Naive thymus-derived CD8-positive, alpha-beta T cell (primary cell): ENCODE measurements around the gene DEGS2. TPM values are rescaled to one million over a fixed set of nuclear protein-coding genes. Genes with fewer than 3 reads are reported as not detected.
A peak's percentile ranks its signal among the peaks of the same experiment; 100 is the strongest.
"Not testable (repeated sequence)": the region's sequence is repeated elsewhere in the genome, so short reads cannot be mapped to it uniquely, and the experiment has no call there.

Experiments used
- ATAC-seq, 2 donors: fragments of 150-1000 bp; cut with Tn5 transposase in 1 of 2; sonication (Bioruptor Pico), chemical (Tn5 transposase) in 1 of 2; 1 replicate in 1 of 2; 2 replicates in 1 of 2; pipeline ENCODE4 v1.10.0; 2021; ENCODE audit warnings: mild to moderate bottlenecking in 2 of 2, moderate library complexity in 2 of 2
- POLR2A ChIA-PET: fragments of 350-600 bp; sonication (Branson Sonifier 250); formaldehyde crosslinking; loops from one replicate; lab custom pipeline; 2021; ENCODE audit warnings: antibody characterized with exemption; lab: Charles Lee
- DNase-seq, 10 donors: peaks; one replicate each; pipeline versions ENCODE4 v3.0.0 to v3.0.0-alpha.2; 2020 to 2022
- H3K27ac Mint-ChIP-seq, 10 donors: one replicate each; pipeline ENCODE4 v1.8.0; 2020 to 2022; ENCODE audit warnings: mild to moderate bottlenecking in 10 of 10, mixed read lengths in 10 of 10, moderate library complexity in 4 of 10, inconsistent platforms in 1 of 10
- H3K27me3 Mint-ChIP-seq, 5 donors: one replicate each; pipeline ENCODE4 v1.8.0; 2021 to 2022; ENCODE audit warnings: mixed read lengths in 5 of 5
- H3K36me3 Mint-ChIP-seq, 3 donors: one replicate each; pipeline ENCODE4 v1.8.0; 2020 to 2022; ENCODE audit warnings: mixed read lengths in 3 of 3, mild to moderate bottlenecking in 2 of 3, inconsistent platforms in 1 of 3
- H3K4me1 Mint-ChIP-seq, 4 donors: one replicate each; pipeline ENCODE4 v1.8.0; 2021 to 2022; ENCODE audit warnings: mixed read lengths in 4 of 4
- H3K4me3 Mint-ChIP-seq, 10 donors: one replicate each; pipeline ENCODE4 v1.8.0; 2020 to 2022; ENCODE audit warnings: mild to moderate bottlenecking in 10 of 10, mixed read lengths in 10 of 10, moderate library complexity in 6 of 10, inconsistent platforms in 1 of 10
- H3K9me3 Mint-ChIP-seq, 9 donors: one replicate each; pipeline ENCODE4 v1.8.0; 2020 to 2022; ENCODE audit warnings: mixed read lengths in 9 of 9, mild to moderate bottlenecking in 3 of 9, inconsistent platforms in 1 of 9, moderate library complexity in 1 of 9
- polyA plus RNA-seq, 3 donors: library from polyadenylated mRNA; unstranded; fragments of 300-500 nt; fragmentation: Illumina TruSeq; gene quantifications; one replicate each; pipeline ENCODE4 v1.2.3, GENCODE V29; 2021
- total RNA-seq, 8 experiments: library from RNA in 2 of 8; stranded (reverse) in 2 of 8; gene quantifications; one replicate each; pipeline ENCODE4 v1.2.3 and lab custom pipeline; 2021 to 2026

The DEGS2 gene
- total and polyA plus RNA-seq, 5 experiments from 2014 or later, result 0.39 to 1.1 (median 0.75) TPM; not detected in 1

DNA sequence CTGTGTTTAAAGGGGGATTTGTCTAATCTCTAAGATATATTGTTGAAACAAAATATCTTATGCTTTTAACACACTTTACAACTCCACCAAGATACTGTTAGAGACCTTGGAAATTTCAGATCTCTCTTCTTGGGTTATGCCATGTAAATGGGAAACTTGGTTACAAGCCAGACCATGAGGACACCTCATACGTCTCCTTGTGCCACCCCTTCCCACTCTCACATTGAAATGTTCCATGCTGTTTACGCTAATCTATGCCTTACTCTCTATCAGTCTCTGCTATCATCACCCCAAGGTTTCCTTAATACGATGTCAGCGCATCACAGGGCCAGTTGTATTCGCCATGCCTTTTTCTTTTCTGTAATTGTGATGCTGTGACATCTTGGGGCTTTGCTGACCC is 13.4 kb upstream of the DEGS2 start:
- POLR2A ChIA-PET, result interaction anchor here (0.7 kb wide), 1 partner anchor 102 kb away, joined by 3 read pairs; no protein-coding TSS in a partner anchor
- Mint-ChIP-seq H3K9me3 (no peaks in the 10 kb centered on the region), H3K27ac (no peak overlapping the region), H3K27me3 (peaks cover 4 to 24% (median 10%) of the 10 kb centered on the region in 5 donors), H3K36me3 (no peaks in the 10 kb centered on the region), H3K4me1 (peaks cover 2 to 6% (median 4%) of the 10 kb centered on the region in 4 donors), H3K4me3 (no peak overlapping the region)
- ATAC-seq (no peak), DNase-seq (no peak)

GRCh38 chr14:100170880-100171279 is 11.4 kb upstream of the DEGS2 start:
- peak overlapping the region in 1 of 10 donors; percentile 13 for H3K27ac Mint-ChIP-seq
- H3K4me1 Mint-ChIP-seq, result peaks cover 7 to 16% (median 11%) of the 10 kb centered on the region in 4 donors
- POLR2A ChIA-PET, result no interaction called here
- DNase-seq (no peak), ATAC-seq (no peak)
- peaks cover 4 to 24% (median 10%) of the 10 kb centered on the region in 5 donors for H3K27me3 Mint-ChIP-seq
- no peaks in the 10 kb centered on the region for H3K9me3 Mint-ChIP-seq
- H3K4me3 Mint-ChIP-seq, result no peak overlapping the region
- no peaks in the 10 kb centered on the region for H3K36me3 Mint-ChIP-seq

- H3K4me3 Mint-ChIP-seq, result no peak overlapping the region
- no peaks in the 10 kb centered on the region for H3K36me3 Mint-ChIP-seq
- POLR2A ChIA-PET, result no interaction called here
- peaks cover 7 to 17% (median 16%) of the 10 kb centered on the region in 4 donors for H3K4me1 Mint-ChIP-seq
- DNase-seq (no peak), ATAC-seq (no peak)
- H3K9me3 Mint-ChIP-seq, result no peaks in the 10 kb centered on the region
- H3K27ac Mint-ChIP-seq, result no peak overlapping the region
- peaks cover 4 to 12% (median 5%) of the 10 kb centered on the region in 5 donors for H3K27me3 Mint-ChIP-seq
These were observed 9.1 kb upstream of the DEGS2 start for GRCh38 chr14:100168506-100168905.

GRCh38 chr14:100165831-100166440 is 6.5 kb upstream of the DEGS2 start:
- Mint-ChIP-seq H3K4me3 (peak overlapping the region; percentile 77 to 93 (median 86)), H3K36me3 (no peaks in the 10 kb centered on the region), H3K9me3 (no peaks in the 10 kb centered on the region), H3K4me1 (peaks cover 5 to 16% (median 16%) of the 10 kb centered on the region in 4 donors), H3K27ac (peak overlapping the region in 2 of 10 donors; percentile 50 to 69), H3K27me3 (peaks cover 0 to 6% (median 2%) of the 10 kb centered on the region in 5 donors)
- POLR2A ChIA-PET, result interaction anchor here (1.0 to 1.5 kb wide), 2 partner anchors 22 to 26 kb away, joined by 4 to 6 read pairs; no protein-coding TSS in a partner anchor
- DNase-seq, result peak in 1 of 10 donors; percentile 12
- peak; percentile 13 to 36 for ATAC-seq

GRCh38 chr14:100165376-100165775 is 5.9 kb upstream of the DEGS2 start:
- Mint-ChIP-seq H3K27me3 (peaks cover 0 to under 1% (median 0%) of the 10 kb centered on the region in 5 donors), H3K27ac (peak overlapping the region in 4 of 10 donors; percentile 1 to 69 (median 34))

DNA sequence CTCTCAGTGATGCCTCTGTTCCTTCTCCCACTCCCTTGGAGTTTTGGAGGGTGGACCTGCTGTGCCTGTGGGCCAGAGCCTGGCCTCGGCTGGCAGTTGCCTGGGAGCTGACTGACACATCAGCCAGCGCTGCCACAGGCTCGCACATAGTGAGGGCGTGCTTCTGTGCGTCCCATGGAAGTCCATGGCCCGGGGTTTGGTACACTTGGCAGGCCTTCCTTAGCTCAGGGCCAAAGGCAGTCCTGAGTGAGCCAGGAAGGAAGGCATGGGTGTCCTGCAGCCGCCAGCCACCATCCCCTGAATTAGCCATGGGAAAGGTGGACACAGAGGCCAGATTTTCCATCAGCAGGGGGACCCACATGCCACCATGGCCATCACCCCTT is 1.1 kb upstream of the DEGS2 start:
- H3K27ac Mint-ChIP-seq, result no peak overlapping the region
- DNase-seq, result no peak
- ATAC-seq, result no peak
- POLR2A ChIA-PET, result interaction anchor here (7.8 kb wide), 1 partner anchor 14 kb away, joined by 48 read pairs; no protein-coding TSS in a partner anchor
- peak overlapping the region in 7 of 10 donors; percentile 55 to 72 (median 69) for H3K4me3 Mint-ChIP-seq
- peaks cover 0 to 14% (median 6%) of the 10 kb centered on the region in 4 donors for H3K4me1 Mint-ChIP-seq
- no peaks in the 10 kb centered on the region for H3K9me3 Mint-ChIP-seq
- no peaks in the 10 kb centered on the region for H3K36me3 Mint-ChIP-seq
- H3K27me3 Mint-ChIP-seq, result peaks cover 0 to 21% (median 3%) of the 10 kb centered on the region in 5 donors

More at GRCh38 chr14:100165376-100165775, 5.9 kb upstream of the DEGS2 start:
- Mint-ChIP-seq H3K36me3 (no peaks in the 10 kb centered on the region), H3K9me3 (no peaks in the 10 kb centered on the region), H3K4me1 (peaks cover 5 to 16% (median 15%) of the 10 kb centered on the region in 4 donors), H3K4me3 (peak overlapping the region in 9 of 10 donors; percentile 22 to 71 (median 60))
- peak in 1 of 2 donors; percentile 31 for ATAC-seq
- DNase-seq, result no peak
- POLR2A ChIA-PET, result interaction anchor here (1.5 kb wide), 1 partner anchor 27 kb away, joined by 6 read pairs; no protein-coding TSS in a partner anchor

- peak overlapping the region in 1 of 10 donors; percentile 20 for H3K27ac Mint-ChIP-seq
- ATAC-seq, result peak; percentile 47 to 53
- POLR2A ChIA-PET, result interaction anchor here (0.9 to 7.8 kb wide), 2 partner anchors 9 to 14 kb away, joined by 3 to 48 read pairs; no protein-coding TSS in a partner anchor
These were observed 554 bp upstream of the DEGS2 start for GRCh38 chr14:100159865-100160533.

GRCh38 chr14:100158566-100159093 is 815 bp downstream of the DEGS2 start:
- Mint-ChIP-seq H3K9me3 (peaks cover 0 to 9% (median 5%) of the 10 kb centered on the region in 9 donors), H3K27me3 (peaks cover 0 to 21% (median 3%) of the 10 kb centered on the region in 5 donors), H3K4me1 (peaks cover 0 to 10% (median 4%) of the 10 kb centered on the region in 4 donors), H3K36me3 (peaks cover 0 to 6% (median 5%) of the 10 kb centered on the region in 3 donors), H3K27ac (no peak overlapping the region), H3K4me3 (peak overlapping the region; percentile 19 to 75 (median 56))
- POLR2A ChIA-PET, result interaction anchor here (7.8 kb wide), 1 partner anchor 12 kb away, joined by 48 read pairs; no protein-coding TSS in a partner anchor
- ATAC-seq, result no peak
- DNase-seq, result no peak

More at GRCh38 chr14:100159865-100160533, 554 bp upstream of the DEGS2 start:
- Mint-ChIP-seq H3K9me3 (peaks cover 0 to 5% (median 3%) of the 10 kb centered on the region in 9 donors), H3K36me3 (peaks cover 0 to 4% (median 2%) of the 10 kb centered on the region in 3 donors), H3K4me3 (peak overlapping the region in 9 of 10 donors; percentile 46 to 72 (median 69)), H3K4me1 (peaks cover 0 to 11% (median 5%) of the 10 kb centered on the region in 4 donors), H3K27me3 (peaks cover 0 to 21% (median 3%) of the 10 kb centered on the region in 5 donors)
- DNase-seq, result peak in 2 of 10 donors; percentile 42 to 54

- H3K9me3 Mint-ChIP-seq, ATAC-seq, H3K4me1 Mint-ChIP-seq, DNase-seq, H3K36me3 Mint-ChIP-seq, H3K27ac Mint-ChIP-seq: not testable (repeated sequence)
- Mint-ChIP-seq H3K4me3 (peak overlapping the region in 7 of 10 donors; percentile 29 to 50 (median 39)), H3K27me3 (peaks cover 0 to 21% (median 3%) of the 10 kb centered on the region in 5 donors)
- POLR2A ChIA-PET, result interaction anchor here (1.2 to 7.8 kb wide), 2 partner anchors 11 to 21 kb away, joined by 3 to 48 read pairs; no protein-coding TSS in a partner anchor
These were observed 1.8 kb downstream of the DEGS2 start for GRCh38 chr14:100157548-100158232.

- peak overlapping the region in 1 of 10 donors; percentile 50 for H3K4me3 Mint-ChIP-seq
These were observed 2.7 kb downstream of the DEGS2 start for GRCh38 chr14:100156776-100157175.

More at GRCh38 chr14:100156776-100157175, 2.7 kb downstream of the DEGS2 start:
- H3K27me3 Mint-ChIP-seq, result peaks cover 0 to 21% (median 3%) of the 10 kb centered on the region in 5 donors
- no peak overlapping the region for H3K27ac Mint-ChIP-seq
- DNase-seq (no peak), ATAC-seq (no peak)
- peaks cover 0 to 10% (median 5%) of the 10 kb centered on the region in 9 donors for H3K9me3 Mint-ChIP-seq
- POLR2A ChIA-PET, result interaction anchor here (0.6 to 7.8 kb wide), 3 partner anchors 10 to 96 kb away, joined by 3 to 48 read pairs (median 3); no protein-coding TSS in a partner anchor
- peaks cover 0 to 6% (median 5%) of the 10 kb centered on the region in 3 donors for H3K36me3 Mint-ChIP-seq
- H3K4me1 Mint-ChIP-seq, result peaks cover 0 to 10% (median 5%) of the 10 kb centered on the region in 4 donors
